ENCODE data around the gene BDH1. TPM values are rescaled to one million over a fixed set of nuclear protein-coding genes. Genes with fewer than 3 reads are reported as not detected.

The BDH1 gene
- total RNA-seq, 3 donors from 2014 or later, result 14.6 to 33.1 (median 16.4) TPM

GRCh38 chr3:197499427-197499826 lies 56.3 kb downstream of the BDH1 start:
- intact Hi-C loops (cut with DNase I; ENCODE audit: low total_unique reads), result no loop called here
- H3K27me3 ChIP-seq, result no peaks in the 10 kb centered on the region
- H3K9me3 ChIP-seq, result no peaks in the 10 kb centered on the region
- no peak for DNase-seq (ENCODE audit: low spot score in 2 of 2)
- no peaks in the 10 kb centered on the region for H3K36me3 ChIP-seq
- H3K4me3 ChIP-seq, result no peak overlapping the region
- no peak overlapping the region for H3K27ac ChIP-seq
- TF ChIP-seq POLR2A (IDR thresholded peaks at IDR 0.05) (no peak), POLR2AphosphoS5 (IDR thresholded peaks at IDR 0.05) (no peak)
- TF ChIP-seq, protein P1, sequence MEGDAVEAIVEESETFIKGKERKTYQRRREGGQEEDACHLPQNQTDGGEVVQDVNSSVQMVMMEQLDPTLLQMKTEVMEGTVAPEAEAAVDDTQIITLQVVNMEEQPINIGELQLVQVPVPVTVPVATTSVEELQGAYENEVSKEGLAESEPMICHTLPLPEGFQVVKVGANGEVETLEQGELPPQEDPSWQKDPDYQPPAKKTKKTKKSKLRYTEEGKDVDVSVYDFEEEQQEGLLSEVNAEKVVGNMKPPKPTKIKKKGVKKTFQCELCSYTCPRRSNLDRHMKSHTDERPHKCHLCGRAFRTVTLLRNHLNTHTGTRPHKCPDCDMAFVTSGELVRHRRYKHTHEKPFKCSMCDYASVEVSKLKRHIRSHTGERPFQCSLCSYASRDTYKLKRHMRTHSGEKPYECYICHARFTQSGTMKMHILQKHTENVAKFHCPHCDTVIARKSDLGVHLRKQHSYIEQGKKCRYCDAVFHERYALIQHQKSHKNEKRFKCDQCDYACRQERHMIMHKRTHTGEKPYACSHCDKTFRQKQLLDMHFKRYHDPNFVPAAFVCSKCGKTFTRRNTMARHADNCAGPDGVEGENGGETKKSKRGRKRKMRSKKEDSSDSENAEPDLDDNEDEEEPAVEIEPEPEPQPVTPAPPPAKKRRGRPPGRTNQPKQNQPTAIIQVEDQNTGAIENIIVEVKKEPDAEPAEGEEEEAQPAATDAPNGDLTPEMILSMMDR (IDR thresholded peaks at IDR 0.05), result no peak
- no peaks in the 10 kb centered on the region for H3K4me1 ChIP-seq

DNA sequence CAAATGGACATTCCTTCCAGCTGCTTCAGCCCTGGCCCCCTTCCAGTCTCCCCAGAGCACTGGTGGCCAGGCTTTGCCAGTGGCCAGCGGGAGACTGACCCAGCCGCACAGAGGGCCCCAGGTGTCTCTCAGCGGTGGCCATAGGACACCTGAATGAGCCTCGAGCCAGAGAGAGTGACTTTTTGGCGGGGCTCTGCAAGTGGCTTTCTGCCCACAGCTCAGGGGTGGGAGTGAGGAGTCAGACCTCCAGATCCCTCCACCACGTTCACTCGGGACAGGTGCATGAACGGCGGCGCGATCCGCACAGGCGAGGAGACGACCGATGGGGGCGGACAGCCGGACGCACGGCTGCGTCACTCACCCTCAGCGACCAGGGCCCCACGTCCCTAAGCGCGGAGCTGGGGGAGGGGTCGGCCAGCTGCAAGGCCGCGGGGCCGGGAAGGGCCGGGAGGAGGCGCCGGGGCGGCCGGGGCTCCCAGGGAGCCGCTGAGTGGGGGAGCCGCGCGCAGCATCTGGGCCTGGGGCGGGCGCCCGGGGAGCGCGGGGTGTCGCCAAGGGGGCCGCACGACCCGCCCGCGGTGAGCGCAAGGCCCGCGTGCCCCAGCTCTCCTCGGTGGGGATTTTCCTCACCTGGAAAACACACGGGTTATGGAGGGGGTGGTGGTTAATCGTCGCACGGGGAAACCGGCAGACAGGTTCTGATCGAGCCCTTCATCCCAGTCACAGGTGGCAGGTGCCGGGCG lies 57.1 kb downstream of the BDH1 start:
- H3K4me3 ChIP-seq, result no peak overlapping the region
- H3K27me3 ChIP-seq, result no peaks in the 10 kb centered on the region
- no peaks in the 10 kb centered on the region for H3K9me3 ChIP-seq
- H3K27ac ChIP-seq, result no peak overlapping the region
- H3K36me3 ChIP-seq, result no peaks in the 10 kb centered on the region
- TF ChIP-seq POLR2AphosphoS5 (IDR thresholded peaks at IDR 0.05), result no peak
- TF ChIP-seq, protein P1 (IDR thresholded peaks at IDR 0.05), result no peak
- H3K4me1 ChIP-seq, result no peaks in the 10 kb centered on the region
- DNase-seq (ENCODE audit: low spot score in 2 of 2), result no peak
- intact Hi-C loops (cut with DNase I; ENCODE audit: low total_unique reads), result no loop called here

- intact Hi-C loops (cut with DNase I; ENCODE audit: low total_unique reads), result no loop called here
- H3K4me1 ChIP-seq, result no peaks in the 10 kb centered on the region
- H3K9me3 ChIP-seq, result no peaks in the 10 kb centered on the region
- H3K27me3 ChIP-seq, result no peaks in the 10 kb centered on the region
- TF ChIP-seq POLR2A (IDR thresholded peaks at IDR 0.05) (no peak), POLR2AphosphoS5 (IDR thresholded peaks at IDR 0.05) (no peak)
- TF ChIP-seq, protein P1 (IDR thresholded peaks at IDR 0.05), result no peak
- H3K36me3 ChIP-seq, result no peaks in the 10 kb centered on the region
- no peak overlapping the region for H3K4me3 ChIP-seq
- H3K27ac ChIP-seq, result no peak overlapping the region
- no peak for DNase-seq (ENCODE audit: low spot score in 2 of 2)
Measured at GRCh38 chr3:197496746-197497125, 59.0 kb downstream of the BDH1 start.

GRCh38 chr3:197495999-197496745 lies 59.6 kb downstream of the BDH1 start:
- intact Hi-C loops (cut with DNase I; ENCODE audit: low total_unique reads), result no loop called here
- Histone ChIP-seq H3K36me3 (no peaks in the 10 kb centered on the region), H3K4me3 (no peak overlapping the region), H3K4me1 (no peaks in the 10 kb centered on the region), H3K27me3 (no peaks in the 10 kb centered on the region), H3K27ac (no peak overlapping the region), H3K9me3 (no peaks in the 10 kb centered on the region)
- no peak for DNase-seq (ENCODE audit: low spot score in 2 of 2)
- no peak for TF ChIP-seq POLR2A (IDR thresholded peaks at IDR 0.05)
- TF ChIP-seq, protein P1 (IDR thresholded peaks at IDR 0.05), result no peak
- no peak for TF ChIP-seq POLR2AphosphoS5 (IDR thresholded peaks at IDR 0.05)

DNA sequence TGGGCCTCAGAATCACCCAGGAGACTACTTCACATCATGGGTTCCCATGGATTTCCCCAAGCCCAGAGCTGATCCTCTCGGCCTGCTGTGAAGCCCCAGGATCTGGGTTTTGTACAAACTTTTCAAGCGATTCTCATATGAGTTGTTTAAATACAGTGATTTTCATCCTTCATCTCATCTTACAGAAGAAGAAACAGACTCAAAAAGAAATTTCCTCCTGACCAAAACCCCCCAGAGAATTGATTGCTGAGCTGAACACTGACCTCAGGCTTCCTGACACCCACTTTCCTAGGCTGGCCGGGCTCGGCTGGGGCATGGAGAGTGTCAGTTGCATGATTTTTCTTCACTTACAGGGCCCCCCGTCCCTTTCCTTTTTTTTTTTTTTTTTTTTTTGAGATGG lies 60.3 kb downstream of the BDH1 start:
- TF ChIP-seq POLR2AphosphoS5 (IDR thresholded peaks at IDR 0.05) (no peak), POLR2A (IDR thresholded peaks at IDR 0.05) (no peak)
- TF ChIP-seq, protein P1 (IDR thresholded peaks at IDR 0.05), result no peak
- H3K9me3 ChIP-seq, result no peaks in the 10 kb centered on the region
- DNase-seq (ENCODE audit: low spot score in 2 of 2), result no peak
- intact Hi-C loops (cut with DNase I; ENCODE audit: low total_unique reads), result no loop called here
- H3K4me3 ChIP-seq, result no peak overlapping the region
- H3K27me3 ChIP-seq, result no peaks in the 10 kb centered on the region
- no peaks in the 10 kb centered on the region for H3K36me3 ChIP-seq
- no peak overlapping the region for H3K27ac ChIP-seq
- H3K4me1 ChIP-seq, result no peaks in the 10 kb centered on the region

Data from breast epithelium (tissue), 4 donors.